ENCODE measurements around the gene SLC66A1.

GRCh38 chr1:19284881-19285280 is 27.2 kb upstream of the SLC66A1 start:
- TF ChIP-seq CTCF (IDR thresholded peaks at IDR 0.05) (no peak), EZH2 (IDR thresholded peaks at IDR 0.05) (no peak)
